K562 (cell line): ENCODE measurements around the gene C9orf153. TPM values are rescaled to one million over a fixed set of nuclear protein-coding genes. Genes with fewer than 3 reads are reported as not detected.

Experiments
- ATAC-seq: fragments of 200-7000 bp; cut with Tn5 transposase; 3 replicates; pipeline ENCODE4 v1.9.1; 2020; ENCODE audit warnings: moderate library complexity
- BruUV-seq: library from RNA; stranded (reverse); fragments of 400-500 nt; replicated peaks from 2 replicates; lab custom pipeline; 2021; lab: Mats Ljungman, UMichigan
- CTCF ChIA-PET: fragments of 300-600 bp; formaldehyde crosslinking; extraction: SDS; loops from one replicate; lab custom pipeline; 2021; ENCODE audit warnings: low intra/inter-chr PET ratio; lab: Yijun Ruan, JAX
- POLR2A ChIA-PET: fragments of 300-600, 350-650 bp; sonication (Branson Sonifier 250); formaldehyde crosslinking; extraction: SDS; loops from one replicate; lab custom pipeline; 2021; ENCODE audit warnings: antibody characterized with exemption, inconsistent platforms; lab: Yijun Ruan, JAX
- DNase-seq, 4 experiments: peaks; one replicate each; pipeline versions ENCODE4 v3.0.0 to v3.0.0-alpha.2; 2011 to 2018; ENCODE audit warnings: low spot score in 3 of 4, mixed read lengths in 3 of 4; ENCODE audit errors: extremely low read depth in 1 of 4
- FAIRE-seq: peaks from 2 replicates; lab custom pipeline; 2011; peaks lifted over from hg19 to GRCh38; lab: Jason Lieb, UNC
- H2AFZ ChIP-seq: 2 replicates; pipeline ENCODE4 v1.6.0; 2011; ENCODE audit warnings: low read depth, low read length, control low read depth, inconsistent platforms
- H3K27ac ChIP-seq: fragments of 200-600 bp; 3 replicates; pipeline ENCODE4 v1.8.0; 2011; ENCODE audit warnings: low read depth, mild to moderate bottlenecking, control low read depth, inconsistent platforms, low read length, moderate library complexity, mixed read lengths; ENCODE audit errors: extremely low read depth
- H3K27me3 ChIP-seq, 2 experiments: fragments of 300-600 bp in 1 of 2; 2 replicates in 1 of 2; 3 replicates in 1 of 2; pipeline versions ENCODE4 v1.6.0 to v1.8.0; 2011; ENCODE audit warnings: inconsistent platforms in 2 of 2, low read length in 2 of 2, mild to moderate bottlenecking in 1 of 2, mixed read lengths in 1 of 2, moderate library complexity in 1 of 2; ENCODE audit not compliant: control insufficient read depth in 2 of 2, insufficient read depth in 2 of 2
- H3K36me3 ChIP-seq: fragments of 300-600 bp; 3 replicates; pipeline ENCODE4 v1.8.0; 2011; ENCODE audit warnings: mild to moderate bottlenecking, low read length, inconsistent platforms; ENCODE audit not compliant: control insufficient read depth, insufficient read depth
- H3K4me1 ChIP-seq, 2 experiments: fragments of 200-600 bp in 1 of 2; replicated peaks in 1 of 2; 2 replicates in 1 of 2; 3 replicates in 1 of 2; pipeline versions ENCODE4 v1.5.1 to v1.8.0; 2011; ENCODE audit warnings: inconsistent platforms in 2 of 2, low read length in 2 of 2, mild to moderate bottlenecking in 1 of 2, mixed read lengths in 1 of 2, moderate library complexity in 1 of 2; ENCODE audit not compliant: control insufficient read depth in 2 of 2, insufficient read depth in 2 of 2
- H3K4me2 ChIP-seq: 2 replicates; pipeline ENCODE4 v1.6.1; 2011; ENCODE audit warnings: low read length, control low read depth, inconsistent platforms, mixed read lengths; ENCODE audit not compliant: insufficient read depth
- H3K4me3 ChIP-seq: fragments of 200-600 bp; sonication (generic), shearing (Covaris generic); 2 replicates; pipeline ENCODE4 v1.5.1; 2016; ENCODE audit warnings: control low read depth, inconsistent platforms
- H3K79me2 ChIP-seq: fragments of 200-600 bp; 3 replicates; pipeline ENCODE4 v1.8.0; 2011; ENCODE audit warnings: low read length, inconsistent platforms; ENCODE audit not compliant: control insufficient read depth, insufficient read depth
- H3K9ac ChIP-seq, 2 experiments: 2 replicates each; pipeline versions ENCODE4 v1.6.0 to v1.6.1; 2011; ENCODE audit warnings: low read depth in 2 of 2, low read length in 2 of 2, control low read depth in 1 of 2, inconsistent platforms in 1 of 2, mild to moderate bottlenecking in 1 of 2, mixed read lengths in 1 of 2; ENCODE audit not compliant: insufficient read depth in 1 of 2
- H3K9me1 ChIP-seq: one replicate; pipeline ENCODE4 v1.6.0; 2011; ENCODE audit warnings: inconsistent platforms, mild to moderate bottlenecking, low read length, moderate library complexity; ENCODE audit not compliant: control insufficient read depth, insufficient read depth
- H3K9me3 ChIP-seq: replicated peaks from 2 replicates; pipeline ENCODE4 v1.5.1; 2011; ENCODE audit warnings: low read depth, low read length, inconsistent platforms; ENCODE audit not compliant: control insufficient read depth, insufficient read depth
- H4K20me1 ChIP-seq: replicated peaks from 2 replicates; pipeline ENCODE4 v1.6.1; 2011; ENCODE audit warnings: low read length, inconsistent platforms, mixed read lengths; ENCODE audit not compliant: control insufficient read depth, insufficient read depth
- ATF7 ChIP-seq: fragments of 450-650 bp; IDR thresholded peaks from 2 replicates; pipeline ENCODE4 v1.7.1; 2014; ENCODE audit warnings: mild to moderate bottlenecking, moderate library complexity
- CSDE1 ChIP-seq, 2 experiments: fragments of 450-650 bp; IDR thresholded peaks; 2 replicates each; pipeline ENCODE4 v1.6.1; 2016; ENCODE audit warnings: mild to moderate bottlenecking in 1 of 2
- EZH2 ChIP-seq: IDR thresholded peaks from 2 replicates; pipeline ENCODE4 v1.6.1; 2012; ENCODE audit warnings: low read depth, mild to moderate bottlenecking, inconsistent platforms, low read length, borderline replicate concordance
- MYNN ChIP-seq, 2 experiments: sonication (generic); formaldehyde crosslinking in 1 of 2; IDR thresholded peaks; 2 replicates each; pipeline versions ENCODE4 v1.5.0 to v1.6.1; 2016 to 2020; ENCODE audit warnings: antibody characterized with exemption in 1 of 2, missing genetic modification reagents in 1 of 2
- TAF15 ChIP-seq: fragments of 200-400 bp; formaldehyde crosslinking; IDR thresholded peaks from 2 replicates; pipeline ENCODE4 v1.6.1; 2017; ENCODE audit warnings: mild to moderate bottlenecking, low read depth, low read length, moderate library complexity
- ZKSCAN8 ChIP-seq: fragments of 200-800 bp; sonication (Bioruptor generic); IDR thresholded peaks from 2 replicates; pipeline ENCODE4 v1.6.1; 2016; ENCODE audit warnings: missing genetic modification characterization, missing compliant biosample characterization
- ZNF197 ChIP-seq: fragments of 200-800 bp; sonication (Bioruptor generic); IDR thresholded peaks from 2 replicates; pipeline ENCODE4 v1.6.1; 2016; ENCODE audit warnings: low read depth, missing genetic modification characterization, missing compliant biosample characterization
- ZNF436 ChIP-seq: fragments of 250-450, 450-650 bp; sonication (Bioruptor Pico); formaldehyde crosslinking; IDR thresholded peaks from 2 replicates; pipeline ENCODE4 v1.7.0; 2020; ENCODE audit warnings: mild to moderate bottlenecking
- WGBS: fragments of 100-300 bp; shearing (Covaris generic); methylation state at CpG from one replicate; pipeline ENCODE4 v1.1.6; 2016; ENCODE audit warnings: low coverage, mixed read lengths; ENCODE audit not compliant: insufficient coverage; ENCODE audit errors: missing lambda C conversion rate; 5-methylcytosine and 5-hydroxymethylcytosine counted together
- in situ Hi-C: fragments of 300-500 bp; cut with MboI; formaldehyde crosslinking; loops from 4 replicates; pipeline ENCODE4 v1.15.0; 2018; ENCODE audit warnings: inconsistent platforms, mixed read lengths
- intact Hi-C: fragments of 100-400 bp; cut with micrococcal nuclease; formaldehyde crosslinking; loops from 2 replicates; pipeline ENCODE4 v1.14.2; 2022
- polyA plus RNA-seq, 8 experiments: library from polyadenylated mRNA; depleted of rRNA in 4 of 8; stranded (reverse) in 5 of 8; unstranded in 3 of 8; fragments of >200 nt; fragmentation: Nextera tagmentation in 2 of 8; fragmentation: Illumina TruSeq in 1 of 8; extraction: Ambion mirVana in 2 of 8; extraction: Trizol in 1 of 8; gene quantifications; 2 replicates each; pipeline versions ENCODE4 v1.2.1 to v1.2.3, GENCODE V29; 2011 to 2014; ENCODE audit warnings: inconsistent platforms in 1 of 8, missing spikeins in 1 of 8
- total RNA-seq, 7 experiments: library from RNA; depleted of rRNA in 6 of 7; stranded (reverse); fragments of >200 nt in 6 of 7; fragmentation: Illumina TruSeq in 2 of 7; extraction: Trizol in 2 of 7; gene quantifications; 2 replicates each; pipeline versions ENCODE4 v1.2.1 to v1.2.3, GENCODE V29; 2011 to 2021; ENCODE audit warnings: low replicate concordance in 1 of 7
- TF ChIP-seq, protein P1 (sequence below), 2 experiments: fragments of 450-650 bp; IDR thresholded peaks; 2 replicates each; pipeline ENCODE4 v1.6.1; 2018; ENCODE audit warnings: mild to moderate bottlenecking in 2 of 2, low read depth in 1 of 2; ENCODE audit not compliant: partially characterized antibody in 2 of 2
- TF ChIP-seq, protein P2 (sequence below): fragments of 450-650 bp; IDR thresholded peaks from 2 replicates; pipeline ENCODE4 v1.6.1; 2016; ENCODE audit warnings: low read depth, mild to moderate bottlenecking, moderate library complexity
- TF ChIP-seq, protein P3 (sequence below): fragments of 450-650 bp; IDR thresholded peaks from 2 replicates; pipeline ENCODE4 v1.6.1; 2016; ENCODE audit warnings: missing biosample characterization, missing genetic modification characterization
- TF ChIP-seq, protein P4 (sequence below): sonication (generic); formaldehyde crosslinking; IDR thresholded peaks from 2 replicates; pipeline ENCODE4 v1.8.0; 2022; ENCODE audit warnings: mild to moderate bottlenecking, missing genetic modification reagents

Gene C9orf153
- total and polyA plus RNA-seq, 9 of the 15 experiments (the other 6 are each of a cell fraction or from before 2014, with no cell fraction given) = 0.07 to 1.2 (median 0.11) TPM; not detected in 5

DNA sequence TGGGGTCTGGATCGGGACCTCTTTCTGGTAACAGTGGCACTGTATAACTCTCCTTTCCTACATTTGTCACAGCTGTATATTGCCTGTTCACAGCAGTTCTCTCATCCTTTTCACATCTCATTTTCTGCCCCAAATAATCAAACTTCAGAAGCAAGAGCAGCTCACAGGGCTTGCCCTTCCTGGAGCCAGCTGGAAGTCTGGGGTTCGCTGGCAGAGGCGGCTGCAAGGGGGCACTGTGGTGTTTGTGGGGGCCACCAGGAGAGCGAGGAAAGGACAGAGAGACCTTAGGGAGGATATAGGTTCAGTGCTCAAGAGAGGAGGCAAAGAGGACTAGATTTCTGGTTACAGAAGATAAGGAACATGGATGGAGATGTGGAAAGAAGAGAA lies 75.3 kb downstream of the C9orf153 start (continued):
- TF ChIP-seq, protein P1, sequence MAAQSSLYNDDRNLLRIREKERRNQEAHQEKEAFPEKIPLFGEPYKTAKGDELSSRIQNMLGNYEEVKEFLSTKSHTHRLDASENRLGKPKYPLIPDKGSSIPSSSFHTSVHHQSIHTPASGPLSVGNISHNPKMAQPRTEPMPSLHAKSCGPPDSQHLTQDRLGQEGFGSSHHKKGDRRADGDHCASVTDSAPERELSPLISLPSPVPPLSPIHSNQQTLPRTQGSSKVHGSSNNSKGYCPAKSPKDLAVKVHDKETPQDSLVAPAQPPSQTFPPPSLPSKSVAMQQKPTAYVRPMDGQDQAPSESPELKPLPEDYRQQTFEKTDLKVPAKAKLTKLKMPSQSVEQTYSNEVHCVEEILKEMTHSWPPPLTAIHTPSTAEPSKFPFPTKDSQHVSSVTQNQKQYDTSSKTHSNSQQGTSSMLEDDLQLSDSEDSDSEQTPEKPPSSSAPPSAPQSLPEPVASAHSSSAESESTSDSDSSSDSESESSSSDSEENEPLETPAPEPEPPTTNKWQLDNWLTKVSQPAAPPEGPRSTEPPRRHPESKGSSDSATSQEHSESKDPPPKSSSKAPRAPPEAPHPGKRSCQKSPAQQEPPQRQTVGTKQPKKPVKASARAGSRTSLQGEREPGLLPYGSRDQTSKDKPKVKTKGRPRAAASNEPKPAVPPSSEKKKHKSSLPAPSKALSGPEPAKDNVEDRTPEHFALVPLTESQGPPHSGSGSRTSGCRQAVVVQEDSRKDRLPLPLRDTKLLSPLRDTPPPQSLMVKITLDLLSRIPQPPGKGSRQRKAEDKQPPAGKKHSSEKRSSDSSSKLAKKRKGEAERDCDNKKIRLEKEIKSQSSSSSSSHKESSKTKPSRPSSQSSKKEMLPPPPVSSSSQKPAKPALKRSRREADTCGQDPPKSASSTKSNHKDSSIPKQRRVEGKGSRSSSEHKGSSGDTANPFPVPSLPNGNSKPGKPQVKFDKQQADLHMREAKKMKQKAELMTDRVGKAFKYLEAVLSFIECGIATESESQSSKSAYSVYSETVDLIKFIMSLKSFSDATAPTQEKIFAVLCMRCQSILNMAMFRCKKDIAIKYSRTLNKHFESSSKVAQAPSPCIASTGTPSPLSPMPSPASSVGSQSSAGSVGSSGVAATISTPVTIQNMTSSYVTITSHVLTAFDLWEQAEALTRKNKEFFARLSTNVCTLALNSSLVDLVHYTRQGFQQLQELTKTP (IDR thresholded peaks at IDR 0.05; ENCODE audit: low read depth in 1 of 2, partially characterized antibody in 2 of 2) = peak in 1 of 2 experiments; percentile 89
- TF ChIP-seq ATF7 = no peak
- TF ChIP-seq, protein P2, sequence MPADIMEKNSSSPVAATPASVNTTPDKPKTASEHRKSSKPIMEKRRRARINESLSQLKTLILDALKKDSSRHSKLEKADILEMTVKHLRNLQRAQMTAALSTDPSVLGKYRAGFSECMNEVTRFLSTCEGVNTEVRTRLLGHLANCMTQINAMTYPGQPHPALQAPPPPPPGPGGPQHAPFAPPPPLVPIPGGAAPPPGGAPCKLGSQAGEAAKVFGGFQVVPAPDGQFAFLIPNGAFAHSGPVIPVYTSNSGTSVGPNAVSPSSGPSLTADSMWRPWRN = no peak
- TF ChIP-seq, all 486 proteins: peak for 1

DNA sequence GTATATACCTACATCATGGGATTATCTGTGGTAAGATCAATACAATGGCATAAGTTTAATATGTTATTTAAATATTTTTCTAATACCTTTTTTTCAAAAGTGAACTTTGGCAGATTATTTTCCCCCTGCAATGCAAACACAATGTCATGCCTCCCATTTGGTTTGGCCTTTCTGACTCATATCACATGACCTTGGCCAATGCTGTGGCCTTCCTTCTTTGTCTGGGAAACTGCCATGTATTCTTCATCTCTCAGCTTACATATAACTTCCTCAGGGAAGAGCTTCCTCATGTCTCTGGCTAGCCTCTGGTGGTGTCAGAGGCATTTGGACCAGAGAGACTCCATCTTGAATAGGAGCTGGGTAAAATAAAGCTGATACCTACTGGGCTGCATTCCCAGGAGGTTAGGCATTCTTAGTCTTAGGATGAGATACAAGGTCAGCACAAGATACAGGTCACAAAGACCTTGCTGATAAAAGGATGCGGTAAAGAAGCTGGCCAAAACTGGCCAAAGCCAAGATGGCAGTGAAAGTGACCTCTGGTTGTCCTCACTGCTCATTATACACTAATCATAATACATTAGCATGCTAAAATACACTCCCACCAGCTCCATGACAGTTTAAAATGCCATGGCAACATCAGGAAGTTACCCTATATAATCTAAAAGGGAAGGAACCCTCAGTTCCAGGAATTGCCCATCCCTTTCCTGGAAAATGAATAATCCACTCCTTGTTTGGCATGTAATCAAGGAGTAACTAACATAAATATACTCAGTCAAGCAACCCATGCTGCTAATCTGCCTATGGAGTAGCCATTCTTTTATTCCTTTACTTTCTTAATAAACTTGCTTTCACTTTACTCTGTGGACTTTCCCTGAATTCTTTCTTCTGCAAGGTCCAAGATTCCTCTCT lies 76.0 kb downstream of the C9orf153 start:
- no TSS peak for BruUV-seq
- POLR2A ChIA-PET = no interaction called here
- no peaks in the 10 kb centered on the region for H3K4me1 ChIP-seq
- in situ Hi-C loops (no loop called here), intact Hi-C loops (no loop called here)
- FAIRE-seq (no peak), ATAC-seq (no peak), DNase-seq (peak in 1 of 4 experiments; percentile 7)
- no peak overlapping the region for H3K9ac ChIP-seq
- no peaks in the 10 kb centered on the region for H3K79me2 ChIP-seq
- H3K9me3 ChIP-seq = no peaks in the 10 kb centered on the region
- H3K27ac ChIP-seq = no peak overlapping the region
- no peaks in the 10 kb centered on the region for H4K20me1 ChIP-seq
- H3K9me1 ChIP-seq = no peaks in the 10 kb centered on the region
- H3K27me3 ChIP-seq = no peaks in the 10 kb centered on the region
- H3K4me2 ChIP-seq = no peak overlapping the region
- no peak overlapping the region for H3K4me3 ChIP-seq
- 0 out of 2 replicates have a peak overlapping the region, but pooled peaks have one; percentile 24 for H2AFZ ChIP-seq
- H3K36me3 ChIP-seq = no peaks in the 10 kb centered on the region
- WGBS = 10% methylated on average over 1 of the region's 1 CpG
- CTCF ChIA-PET = no interaction called here
- peak; percentile 41; the same call in 1 of the 2 replicates for TF ChIP-seq ZKSCAN8 (CRISPR knock-in tag)
- TF ChIP-seq EZH2 = no peak
- TF ChIP-seq TAF15 = no peak
- 0 out of 2 replicates have a peak, but pooled peaks have one; percentile 75 for TF ChIP-seq ZNF197 (CRISPR knock-in tag)
- TF ChIP-seq ZNF436 = no peak
- no peak for TF ChIP-seq MYNN (IDR thresholded peaks at IDR 0.05)
- no peak for TF ChIP-seq MYNN (CRISPR knock-in tag; IDR thresholded peaks at IDR 0.05)
- no peak for TF ChIP-seq CSDE1 (IDR thresholded peaks at IDR 0.05)
- TF ChIP-seq, protein P3, sequence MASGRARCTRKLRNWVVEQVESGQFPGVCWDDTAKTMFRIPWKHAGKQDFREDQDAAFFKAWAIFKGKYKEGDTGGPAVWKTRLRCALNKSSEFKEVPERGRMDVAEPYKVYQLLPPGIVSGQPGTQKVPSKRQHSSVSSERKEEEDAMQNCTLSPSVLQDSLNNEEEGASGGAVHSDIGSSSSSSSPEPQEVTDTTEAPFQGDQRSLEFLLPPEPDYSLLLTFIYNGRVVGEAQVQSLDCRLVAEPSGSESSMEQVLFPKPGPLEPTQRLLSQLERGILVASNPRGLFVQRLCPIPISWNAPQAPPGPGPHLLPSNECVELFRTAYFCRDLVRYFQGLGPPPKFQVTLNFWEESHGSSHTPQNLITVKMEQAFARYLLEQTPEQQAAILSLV (tag) = peak; percentile 52; the same call in 1 of the 2 replicates
- TF ChIP-seq, protein P4, sequence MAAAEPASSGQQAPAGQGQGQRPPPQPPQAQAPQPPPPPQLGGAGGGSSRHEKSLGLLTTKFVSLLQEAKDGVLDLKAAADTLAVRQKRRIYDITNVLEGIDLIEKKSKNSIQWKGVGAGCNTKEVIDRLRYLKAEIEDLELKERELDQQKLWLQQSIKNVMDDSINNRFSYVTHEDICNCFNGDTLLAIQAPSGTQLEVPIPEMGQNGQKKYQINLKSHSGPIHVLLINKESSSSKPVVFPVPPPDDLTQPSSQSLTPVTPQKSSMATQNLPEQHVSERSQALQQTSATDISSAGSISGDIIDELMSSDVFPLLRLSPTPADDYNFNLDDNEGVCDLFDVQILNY (CRISPR knock-in tag) = no peak
